NCI-H510A treated with DMSO at 0.1 percent for 48 hours (cell line): ENCODE results near the gene TBC1D22A.
"Not testable (repeated sequence)": the region's sequence is repeated elsewhere in the genome, so short reads cannot be mapped to it uniquely, and the experiment has no call there.

Source experiments
- DNase-seq: peaks from one replicate; lab custom pipeline; 2025; lab: John Stamatoyannopoulos, UW

TBC1D22A gene

DNA sequence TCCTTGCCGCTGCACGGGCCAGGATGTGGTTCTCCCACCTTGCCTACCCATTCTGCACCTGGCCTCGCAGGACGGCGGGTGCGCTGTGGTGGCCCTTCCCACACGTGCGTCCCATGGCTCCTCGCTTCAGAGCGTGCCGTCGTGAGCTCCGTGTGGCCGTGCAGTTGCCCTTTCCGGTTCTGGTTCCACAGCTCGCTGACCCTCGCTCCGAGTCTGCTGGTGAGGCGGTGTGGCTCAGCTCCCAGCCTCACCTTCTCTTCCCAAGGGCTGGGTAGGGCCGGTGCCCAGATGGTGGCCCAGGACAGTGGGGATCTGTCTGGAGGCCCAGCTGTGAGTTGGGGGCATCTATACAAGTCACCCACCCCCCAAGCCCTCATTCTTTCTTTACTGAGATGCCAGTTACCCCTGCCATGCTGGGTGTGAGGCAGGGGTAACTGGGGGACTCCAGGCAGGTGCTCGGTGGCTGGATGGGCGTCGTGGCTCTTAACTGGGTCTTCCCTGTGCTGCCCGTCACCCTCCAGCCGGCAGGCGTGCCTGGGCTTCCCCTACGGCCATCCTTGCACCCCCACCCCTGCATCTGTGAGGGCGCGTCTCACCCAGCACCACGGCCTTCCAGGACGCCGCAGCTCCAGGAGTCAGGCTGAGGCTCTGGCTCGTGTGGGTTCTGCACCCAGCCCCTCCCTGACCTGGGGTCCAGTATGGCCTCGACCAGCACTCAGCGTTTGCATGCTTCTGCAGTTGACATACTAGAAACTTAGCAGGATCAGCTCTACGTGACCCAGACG is 395.2 kb downstream of the TBC1D22A start:
- no peak for DNase-seq

- DNase-seq = no peak
These were observed 396.0 kb downstream of the TBC1D22A start for GRCh38 chr22:47158457-47158856.

DNA sequence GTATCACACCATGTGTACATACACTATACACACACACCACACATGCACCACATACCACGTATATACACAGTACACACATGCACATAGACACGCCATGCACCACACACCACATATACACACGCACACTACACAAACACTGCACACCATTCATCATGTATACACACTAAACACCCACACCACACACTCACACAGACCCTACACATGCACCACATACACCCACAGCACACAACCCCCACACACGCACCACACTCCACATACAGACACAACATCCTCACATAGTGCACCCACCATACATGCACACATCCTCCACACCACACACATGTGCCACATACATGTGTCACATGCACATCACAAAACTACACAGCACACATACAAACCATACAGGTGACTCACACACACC is 397.1 kb downstream of the TBC1D22A start:
- DNase-seq = no peak

GRCh38 chr22:47160141-47160541 is 397.7 kb downstream of the TBC1D22A start:
- no peak for DNase-seq

DNA sequence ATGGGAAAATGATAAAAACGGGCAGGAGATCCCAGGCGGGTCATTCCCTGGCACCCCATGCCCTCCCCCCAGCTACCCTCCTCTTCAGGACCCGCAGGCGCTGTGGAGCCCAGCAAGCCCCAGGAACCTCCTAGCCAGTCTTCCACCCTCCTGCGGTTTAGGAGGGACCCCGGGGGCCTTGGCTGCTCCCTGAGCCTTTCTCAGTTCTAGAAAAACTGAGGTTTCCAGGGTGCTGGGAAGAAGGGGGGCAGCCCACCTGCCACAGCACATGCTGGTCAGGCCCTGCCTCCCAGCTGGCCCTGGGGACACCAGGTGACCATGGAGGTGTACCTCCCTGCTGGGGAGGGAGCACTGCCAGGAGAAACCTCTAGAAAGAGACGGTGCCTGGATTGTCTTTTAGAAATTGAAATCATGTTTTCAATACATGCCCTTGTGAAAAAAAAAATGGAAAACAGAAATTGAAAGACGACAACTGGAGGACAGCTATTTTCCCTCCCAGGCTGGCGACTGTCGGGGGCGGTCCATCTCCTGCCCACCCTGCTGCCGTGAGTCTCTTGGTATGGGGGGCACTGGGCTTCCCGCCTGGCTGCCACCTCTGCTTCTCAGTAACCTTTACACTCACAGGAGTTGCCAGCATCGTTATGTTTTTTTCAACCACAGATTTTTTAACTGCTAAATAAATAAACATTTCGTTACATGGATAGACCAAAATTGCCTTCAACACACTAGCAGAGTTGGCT is 398.5 kb downstream of the TBC1D22A start:
- no peak for DNase-seq

DNA sequence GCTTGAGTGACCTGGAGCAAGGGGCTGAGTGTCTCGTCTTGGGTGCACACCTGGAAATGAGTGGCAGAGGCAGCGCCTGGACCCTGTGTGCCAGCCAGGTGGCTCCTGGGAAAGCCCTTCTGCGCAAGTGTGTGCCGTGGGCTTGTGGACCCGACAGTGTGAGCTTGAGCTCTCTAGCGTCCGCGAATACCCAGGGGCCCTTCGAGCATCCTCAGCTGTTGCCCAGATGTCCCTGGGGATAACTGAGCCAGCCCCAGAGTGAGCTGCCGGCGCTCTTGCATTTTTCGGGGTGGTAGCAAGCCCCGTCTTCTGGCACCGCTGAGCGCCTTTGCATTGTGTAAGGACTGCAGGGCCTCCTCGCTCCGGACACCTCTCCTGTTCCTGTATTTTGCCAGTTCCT is 399.2 kb downstream of the TBC1D22A start:
- no peak for DNase-seq

GRCh38 chr22:47162865-47163264 is 400.4 kb downstream of the TBC1D22A start:
- DNase-seq = no peak

GRCh38 chr22:47163481-47163855 is 401.0 kb downstream of the TBC1D22A start:
- no peak for DNase-seq

DNA sequence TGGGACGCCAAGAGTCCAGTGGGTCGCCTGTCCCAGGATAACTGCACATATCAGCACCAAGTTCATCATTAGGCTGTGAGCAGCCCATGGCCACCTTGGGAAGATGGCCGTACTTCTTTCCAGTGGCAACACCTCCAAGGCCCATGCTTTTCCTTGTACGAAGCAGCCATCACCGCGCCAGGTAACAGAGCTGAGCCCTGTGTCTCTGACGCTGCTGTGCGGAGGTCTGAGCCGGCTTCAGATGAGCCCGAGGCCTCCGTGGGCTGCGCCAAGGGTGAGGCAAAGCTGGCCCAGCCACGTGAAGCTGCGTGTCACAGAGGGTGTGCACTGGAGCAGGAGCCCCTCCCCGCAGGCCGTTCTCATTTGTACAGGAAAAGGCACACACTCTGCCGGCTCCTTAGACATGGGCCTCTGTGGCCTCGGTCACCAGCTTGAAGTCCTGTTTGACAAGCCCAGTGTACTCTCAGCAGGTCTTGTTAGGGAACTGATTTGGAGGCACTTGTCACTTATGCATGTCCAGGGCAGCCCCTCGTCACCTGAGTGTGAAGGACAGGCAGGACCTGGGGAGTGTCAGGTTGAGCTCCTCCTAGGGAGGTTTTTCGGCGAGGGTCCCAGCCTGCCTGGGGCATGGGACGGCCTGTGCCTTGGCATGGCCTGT is 401.5 kb downstream of the TBC1D22A start:
- no peak for DNase-seq

GRCh38 chr22:47164514-47165337 is 402.3 kb downstream of the TBC1D22A start:
- no peak for DNase-seq

GRCh38 chr22:47165338-47166032 is 403.0 kb downstream of the TBC1D22A start:
- DNase-seq = no peak

DNA sequence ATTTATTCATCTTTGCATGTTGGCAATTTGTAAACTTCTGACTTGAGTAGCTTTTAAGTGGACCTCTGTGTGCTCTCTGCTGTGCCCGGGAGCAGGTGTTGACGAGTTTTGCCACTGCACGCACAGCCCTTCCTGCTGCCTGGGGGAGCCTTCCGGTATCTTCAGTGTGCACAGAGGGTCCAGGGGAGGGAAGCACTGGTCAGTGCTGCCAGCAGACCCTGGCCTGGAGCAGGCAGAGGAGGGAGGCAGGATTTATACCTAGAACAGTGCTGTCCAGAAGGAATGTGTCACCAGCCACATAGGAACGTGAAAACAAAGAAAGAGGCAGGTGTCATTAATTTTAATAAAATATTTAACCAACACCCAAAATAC is 403.6 kb downstream of the TBC1D22A start:
- DNase-seq = peak; percentile 50

DNA sequence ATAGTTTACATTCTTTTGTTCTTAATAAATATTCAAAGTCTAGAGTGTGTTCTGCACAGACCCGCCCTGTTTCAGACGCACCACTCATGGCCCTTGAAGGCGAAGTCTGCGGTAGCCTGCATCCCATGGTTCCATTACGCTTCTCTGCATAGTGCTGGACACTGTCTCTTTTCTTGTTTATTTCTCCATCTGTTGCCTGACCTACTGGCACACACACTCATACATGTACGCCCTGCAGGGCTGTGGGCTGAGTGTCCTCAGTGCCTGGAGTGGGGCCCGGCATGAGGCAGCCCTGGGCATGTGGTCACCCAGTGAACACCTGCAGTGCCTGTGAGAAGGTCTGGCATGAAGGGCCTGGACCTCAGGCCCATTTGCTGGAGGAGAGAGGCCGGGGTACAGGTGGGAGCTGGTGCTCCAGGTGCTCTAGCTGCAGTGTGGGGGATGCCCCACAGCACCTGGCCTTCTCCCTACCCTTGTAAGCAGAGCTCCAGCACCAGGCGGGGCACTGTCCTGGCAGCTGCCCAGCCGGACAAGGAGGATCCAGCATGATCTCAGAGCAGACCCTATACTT is 404.1 kb downstream of the TBC1D22A start:
- DNase-seq = peak; percentile 68

DNA sequence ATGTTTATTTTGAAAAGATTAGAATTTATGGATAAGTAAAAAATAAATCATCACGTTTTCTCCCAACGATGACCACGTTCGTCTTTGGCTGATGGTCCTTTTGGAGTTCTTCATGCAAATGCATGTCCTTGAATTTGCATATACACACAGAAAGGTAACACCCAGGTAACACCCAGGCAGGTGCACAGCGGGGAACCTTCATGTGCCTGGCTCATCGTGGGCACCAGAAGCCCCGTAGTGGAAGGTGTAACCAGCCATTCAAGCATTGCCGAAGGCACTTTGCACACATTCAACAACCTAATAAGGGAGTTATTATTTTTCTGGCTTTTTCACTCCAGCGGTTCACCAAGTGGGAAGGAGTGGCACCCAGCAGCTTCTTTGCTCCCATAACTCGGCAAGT is 404.6 kb downstream of the TBC1D22A start:
- peak; percentile 75 for DNase-seq

GRCh38 chr22:47167921-47168320 is 405.5 kb downstream of the TBC1D22A start:
- not testable (repeated sequence) for DNase-seq

DNA sequence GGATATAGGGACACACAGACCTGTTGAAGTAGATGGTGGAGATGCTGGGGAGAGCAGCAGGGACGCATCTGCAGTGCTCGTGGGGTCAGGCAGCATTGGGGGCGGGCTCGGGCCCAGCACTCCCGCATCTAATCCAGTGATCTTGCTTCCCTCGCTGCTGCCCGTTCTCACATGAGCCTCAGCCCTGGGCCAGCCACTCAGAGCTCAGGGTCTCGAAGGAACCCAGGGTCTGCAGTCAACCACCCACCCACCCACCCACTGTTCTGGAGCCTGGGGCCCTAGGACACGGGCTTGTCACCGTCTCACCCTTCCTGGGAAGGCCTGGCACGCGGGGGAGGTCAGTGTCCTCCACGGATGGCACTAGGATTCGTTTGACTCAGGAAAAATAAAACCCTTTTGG is 406.0 kb downstream of the TBC1D22A start:
- no peak for DNase-seq

DNA sequence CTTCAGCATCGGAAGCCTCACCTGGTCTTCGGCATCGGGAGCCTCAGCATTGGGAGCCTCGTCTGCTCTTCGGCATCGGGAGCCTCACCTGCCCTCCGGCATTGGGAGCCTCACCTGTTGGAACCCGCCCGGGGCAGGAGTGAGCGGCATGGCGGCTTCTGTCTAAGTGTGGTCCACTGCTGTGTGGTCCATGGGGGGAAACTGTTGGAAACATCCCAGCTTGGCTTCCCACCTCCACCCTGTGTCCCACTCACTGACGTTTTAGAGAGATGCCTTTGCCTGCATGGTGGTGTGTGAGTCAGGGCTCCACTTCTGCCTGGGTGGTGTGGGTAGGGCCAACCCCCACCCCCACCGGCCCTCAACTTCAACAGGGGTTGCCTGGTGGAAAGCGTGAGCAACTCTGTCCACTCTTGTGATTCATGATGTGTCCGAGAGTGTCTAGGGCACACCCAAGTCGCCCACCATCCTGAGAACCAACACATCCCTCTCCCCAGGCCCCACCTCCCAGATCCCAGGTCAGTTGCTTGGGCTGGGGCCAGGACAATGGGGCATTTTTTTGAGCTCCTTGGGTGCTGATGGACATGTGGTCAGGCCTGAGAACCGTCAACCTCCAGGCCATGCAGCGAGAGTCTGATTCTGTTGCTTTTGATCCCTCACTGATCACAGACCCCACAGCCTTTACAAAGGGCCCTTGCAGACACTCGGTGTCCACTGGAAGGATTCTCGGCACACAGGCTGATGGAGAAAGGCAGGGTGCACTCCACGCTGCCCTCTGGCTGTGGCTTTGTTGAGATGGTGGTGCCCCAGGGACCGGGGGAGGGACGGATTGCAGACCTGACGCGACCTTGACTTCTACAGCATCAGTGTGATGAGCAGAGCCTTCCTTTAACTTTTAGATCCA is 406.7 kb downstream of the TBC1D22A start:
- DNase-seq = no peak

GRCh38 chr22:47169801-47170140 is 407.3 kb downstream of the TBC1D22A start:
- no peak for DNase-seq

DNA sequence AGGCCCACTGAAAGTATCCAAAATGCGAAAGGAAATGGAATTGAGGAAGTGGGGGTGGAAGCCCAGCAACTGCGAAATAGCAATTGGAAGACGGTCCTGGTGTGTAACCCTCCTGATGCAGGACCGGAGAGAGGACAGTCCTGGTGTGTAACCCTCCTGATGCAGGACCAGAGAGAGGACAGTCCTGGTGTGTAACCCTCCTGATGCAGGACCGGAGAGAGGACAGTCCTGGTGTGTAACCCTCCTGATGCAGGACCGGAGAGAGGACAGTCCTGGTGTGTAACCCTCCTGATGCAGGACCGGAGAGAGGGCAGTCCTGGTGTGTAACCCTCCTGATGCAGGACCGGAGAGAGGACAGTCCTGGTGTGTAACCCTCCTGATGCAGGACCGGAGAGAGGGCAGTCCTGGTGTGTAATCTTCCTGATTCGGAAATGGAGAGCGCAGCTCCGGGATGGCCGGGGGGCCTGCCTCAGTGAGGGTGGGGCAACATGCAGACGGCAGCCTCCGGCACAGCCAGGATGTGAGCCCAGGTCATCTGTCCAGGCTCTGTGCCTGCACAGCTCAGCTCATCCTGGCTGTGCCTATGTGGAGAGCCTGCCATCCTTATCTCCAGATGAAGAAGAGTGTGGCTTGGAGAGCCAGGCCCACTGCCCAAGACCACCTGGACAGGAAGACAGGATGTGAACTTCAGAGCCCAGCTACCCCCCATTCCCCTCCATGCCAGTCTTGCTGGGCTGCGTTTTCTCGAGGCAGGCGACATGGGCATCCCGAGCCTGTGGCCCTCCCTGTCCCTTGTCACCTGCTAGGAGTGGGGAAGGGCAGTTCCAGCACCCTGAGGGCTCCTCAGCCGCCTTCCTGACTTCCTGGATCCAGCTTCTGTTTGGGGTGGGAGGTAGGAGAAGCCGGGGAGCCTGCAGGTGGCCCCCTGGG is 408.3 kb downstream of the TBC1D22A start:
- DNase-seq = not testable (repeated sequence)
